ENCODE data around the gene INSC.
"Not testable (repeated sequence)": the region's sequence is repeated elsewhere in the genome, so short reads cannot be mapped to it uniquely, and the experiment has no call there.

Gene INSC, protein sequence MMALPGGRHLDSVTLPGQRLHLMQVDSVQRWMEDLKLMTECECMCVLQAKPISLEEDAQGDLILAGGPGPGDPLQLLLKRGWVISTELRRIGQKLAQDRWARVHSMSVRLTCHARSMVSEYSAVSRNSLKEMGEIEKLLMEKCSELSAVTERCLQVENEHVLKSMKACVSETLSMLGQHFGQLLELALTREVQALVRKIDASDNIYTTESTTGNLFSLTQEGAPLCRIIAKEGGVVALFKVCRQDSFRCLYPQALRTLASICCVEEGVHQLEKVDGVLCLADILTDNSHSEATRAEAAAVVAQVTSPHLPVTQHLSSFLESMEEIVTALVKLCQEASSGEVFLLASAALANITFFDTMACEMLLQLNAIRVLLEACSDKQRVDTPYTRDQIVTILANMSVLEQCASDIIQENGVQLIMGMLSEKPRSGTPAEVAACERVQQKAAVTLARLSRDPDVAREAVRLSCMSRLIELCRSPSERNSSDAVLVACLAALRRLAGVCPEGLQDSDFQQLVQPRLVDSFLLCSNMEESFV

DNA sequence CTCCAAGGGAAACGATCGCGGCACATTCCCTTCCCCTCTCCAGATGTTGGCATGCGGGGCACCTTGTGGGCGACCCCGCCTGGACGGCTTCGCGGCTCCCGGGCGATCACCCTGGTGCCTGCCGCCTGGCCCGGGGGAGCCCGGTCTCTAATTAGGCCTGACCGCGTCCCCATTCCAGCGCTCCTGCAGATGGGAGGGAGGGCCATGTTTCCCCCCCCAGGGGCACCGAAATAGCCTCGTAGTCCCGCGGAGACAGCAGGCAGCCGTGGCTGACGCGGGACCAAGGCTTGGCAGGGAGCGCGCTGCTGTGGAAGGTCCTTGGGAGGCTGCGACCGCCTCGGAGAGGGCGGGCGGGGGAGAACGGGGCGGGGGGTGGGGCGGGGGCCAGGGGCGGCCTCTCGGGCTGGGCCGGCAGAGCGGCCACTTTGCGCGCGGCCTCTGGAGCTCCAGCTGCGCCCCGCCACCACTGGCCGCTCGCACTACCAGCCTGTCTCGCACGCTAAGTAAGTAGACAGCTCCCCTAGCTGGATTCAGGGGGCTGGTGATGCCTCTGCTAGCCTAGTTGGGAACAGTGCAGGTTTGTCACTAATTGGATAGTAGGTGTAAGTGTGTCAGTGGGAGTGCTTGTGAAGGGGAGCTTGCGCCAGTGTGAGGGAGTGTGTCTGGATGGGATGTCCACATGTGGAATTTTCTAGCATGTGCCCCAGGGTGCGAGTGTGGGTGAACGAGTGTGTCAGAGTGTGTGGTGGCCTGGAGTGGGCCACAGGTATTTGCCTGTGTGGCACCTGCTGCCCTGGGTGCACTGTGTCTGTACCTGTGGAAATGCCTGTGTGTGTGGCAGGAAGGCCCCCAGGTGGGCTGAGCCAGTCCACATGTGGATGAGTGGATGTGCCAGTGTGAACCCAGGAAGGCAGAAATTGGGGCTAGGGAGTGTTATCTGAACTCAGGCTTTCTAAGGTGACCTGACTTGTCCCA lies at the start of gene INSC:
Gene INSC (plus strand): TSS at position 423 of the 975 bp plus-strand sequence. CDS start 34,252 bp downstream, outside the sequence.
- no peak for DNase-seq (ENCODE audit: low read depth)

DNA sequence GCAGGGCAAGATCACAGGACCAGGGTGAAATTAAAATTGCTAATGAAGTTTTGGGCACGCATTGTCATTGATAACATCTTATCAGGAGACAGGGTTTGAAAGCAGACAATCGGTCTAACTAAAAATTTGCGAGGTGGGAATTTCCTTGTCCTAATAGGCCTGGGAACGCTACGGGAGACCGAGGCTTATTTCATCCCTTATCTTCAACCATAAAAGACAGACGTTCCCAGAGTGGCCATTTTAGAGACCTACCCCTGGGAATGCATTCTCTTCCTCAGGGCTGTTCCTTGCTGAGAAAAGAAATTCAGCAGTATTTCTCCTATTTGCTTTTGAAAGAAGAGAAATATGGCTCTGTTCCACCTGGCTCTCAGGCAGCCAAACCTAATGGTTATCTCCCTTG lies 45.0 kb upstream of the INSC start:
- not testable (repeated sequence) for DNase-seq (ENCODE audit: low read depth)

GRCh38 chr11:15071556-15072255 lies 43.0 kb upstream of the INSC start:
- no peak for DNase-seq (ENCODE audit: low read depth)

DNA sequence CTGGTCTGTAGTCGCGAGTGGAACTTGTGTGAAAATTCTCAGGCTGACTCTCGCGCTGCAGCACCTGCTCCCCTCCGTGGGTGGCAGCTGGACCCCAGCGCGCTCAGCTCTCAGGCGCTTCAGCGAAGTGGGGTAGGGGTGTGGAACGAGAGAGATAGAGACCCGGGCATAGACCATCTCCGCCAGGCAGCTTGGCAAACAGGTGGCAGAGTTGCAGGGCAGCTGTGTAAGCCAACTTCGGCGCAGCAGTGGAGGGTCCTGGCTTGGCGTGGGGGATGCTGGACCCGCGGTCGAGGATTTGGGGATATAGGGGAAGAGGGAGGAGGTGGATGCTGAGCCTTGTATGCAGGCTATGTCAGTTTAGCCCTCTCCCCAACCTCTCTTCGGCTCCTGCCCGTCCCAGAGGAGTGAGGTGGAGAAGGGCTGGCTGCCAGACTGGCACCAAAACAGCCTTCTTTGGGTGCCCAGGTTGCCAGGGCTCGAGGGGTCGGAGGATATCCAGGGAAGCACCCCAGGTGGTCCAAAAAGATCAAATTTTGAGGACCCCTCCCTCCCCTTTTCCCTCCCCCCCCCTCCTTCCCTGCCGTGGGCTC lies 42.1 kb upstream of the INSC start:
- no peak for DNase-seq (ENCODE audit: low read depth)

GRCh38 chr11:15073361-15074205 lies 41.1 kb upstream of the INSC start, which contains the start of gene CALCB:
TSS of gene CALCB (plus strand) at chr11:15073593. CDS start at chr11:15074719, 1,126 bp downstream.
- no peak for DNase-seq (ENCODE audit: low read depth)

DNA sequence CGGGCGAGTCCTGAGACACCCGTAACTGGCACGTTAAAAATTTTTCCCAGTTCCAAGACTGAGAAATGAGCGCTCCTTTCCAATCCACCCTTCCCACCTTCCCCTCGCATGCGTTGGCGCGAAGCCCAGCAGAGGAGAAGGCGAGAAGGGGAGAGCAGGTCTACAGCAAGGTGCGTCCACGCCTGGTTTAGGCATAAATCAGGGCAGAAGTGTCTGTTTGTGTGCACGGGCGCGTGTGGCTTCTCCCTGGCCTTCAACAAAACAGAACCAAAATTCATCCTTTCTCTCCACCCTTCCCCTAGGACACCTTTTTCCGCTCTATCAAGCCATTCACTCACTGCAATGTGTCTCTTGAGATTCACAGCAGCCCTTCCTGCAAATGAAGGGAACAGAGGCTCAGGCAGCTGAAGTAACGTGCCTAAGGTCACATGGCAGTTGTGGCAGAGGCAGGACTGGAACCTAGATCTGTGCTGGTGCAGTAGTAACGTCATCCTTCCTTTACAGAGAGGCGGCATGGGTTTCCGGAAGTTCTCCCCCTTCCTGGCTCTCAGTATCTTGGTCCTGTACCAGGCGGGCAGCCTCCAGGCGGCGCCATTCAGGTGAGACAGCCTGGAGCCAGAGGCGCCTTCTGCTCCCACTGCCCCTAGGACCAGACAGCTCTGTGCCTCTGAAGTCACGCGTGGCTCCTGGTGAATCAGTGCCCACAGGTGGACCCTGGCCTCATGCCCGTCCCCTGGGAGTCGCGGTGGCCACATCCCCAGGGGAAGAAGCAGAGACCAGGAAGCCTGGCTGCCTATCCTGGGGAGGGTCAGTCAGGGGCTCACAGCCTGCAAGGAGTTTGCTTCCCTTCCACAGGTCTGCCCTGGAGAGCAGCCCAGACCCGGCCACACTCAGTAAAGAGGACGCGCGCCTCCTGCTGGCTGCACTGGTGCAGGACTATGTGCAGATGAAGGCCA lies 40.2 kb upstream of the INSC start:
- DNase-seq (ENCODE audit: low read depth), result peak; percentile 80

GRCh38 chr11:15075162-15075526 lies 39.6 kb upstream of the INSC start:
- DNase-seq (ENCODE audit: low read depth), result no peak

GRCh38 chr11:15091175-15091574 lies 23.5 kb upstream of the INSC start:
- no peak for DNase-seq (ENCODE audit: low read depth)

DNA sequence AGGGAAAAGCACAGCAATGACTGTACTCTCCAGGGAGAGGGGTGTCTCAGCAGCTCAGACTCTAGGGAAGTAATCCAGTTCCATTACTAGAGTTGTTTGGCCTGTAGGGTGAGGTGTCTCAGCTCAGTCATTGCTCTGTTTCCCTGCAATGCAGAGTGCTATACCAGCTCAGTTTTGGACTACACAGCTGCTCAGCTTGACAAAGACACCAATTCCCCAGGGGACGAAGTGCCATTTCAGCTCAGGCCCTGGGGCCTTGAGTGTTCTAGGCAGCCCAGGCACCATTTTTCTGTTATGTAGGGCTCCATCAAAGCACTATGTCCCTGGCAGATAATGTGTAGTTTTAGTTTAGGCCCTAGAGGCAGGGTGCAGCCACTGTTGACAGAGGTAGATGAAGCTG lies 23.1 kb upstream of the INSC start:
- no peak for DNase-seq (ENCODE audit: low read depth)

GRCh38 chr11:15093432-15093831 lies 21.3 kb upstream of the INSC start:
- no peak for DNase-seq (ENCODE audit: low read depth)

GRCh38 chr11:15095736-15096228 lies 18.9 kb upstream of the INSC start:
- no peak for DNase-seq (ENCODE audit: low read depth)

DNA sequence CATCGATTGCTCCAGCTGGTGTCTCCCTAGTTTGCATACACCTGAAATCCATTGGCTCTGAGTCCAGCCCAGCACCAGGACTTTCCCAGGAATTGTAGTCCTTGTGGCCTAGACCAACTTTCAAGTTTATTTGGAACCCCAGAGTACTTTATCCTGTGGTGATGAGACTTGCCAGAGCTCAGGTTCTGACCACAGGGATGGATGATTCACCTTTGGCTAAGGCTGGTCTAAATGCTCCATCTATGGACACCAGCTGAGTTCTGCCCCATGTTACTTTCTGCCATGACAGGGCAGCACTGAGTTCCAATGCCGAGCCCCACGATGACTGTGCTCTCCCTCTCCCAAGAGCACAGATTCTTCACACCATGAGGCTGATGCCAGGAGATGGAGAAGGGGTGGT lies 17.3 kb upstream of the INSC start:
- no peak for DNase-seq (ENCODE audit: low read depth)

DNA sequence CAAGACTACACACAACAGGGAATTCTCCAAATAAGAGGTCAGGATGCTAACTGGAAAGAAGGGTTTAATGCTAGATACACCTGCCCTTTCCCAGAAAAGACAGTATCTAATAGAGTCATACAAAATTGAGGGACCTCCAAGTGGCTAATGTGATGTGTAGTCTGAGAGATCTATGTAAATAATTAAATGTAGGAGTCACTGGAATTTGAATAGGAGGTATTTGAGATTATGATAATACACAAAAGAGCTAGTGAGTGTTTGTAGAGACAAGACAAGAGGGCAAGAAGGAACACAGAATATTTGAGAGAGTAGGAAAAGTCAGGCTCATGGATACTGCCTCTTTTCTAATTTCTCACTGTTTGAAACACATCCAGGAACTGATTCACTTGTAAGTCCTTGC lies 15.5 kb upstream of the INSC start:
- no peak for DNase-seq (ENCODE audit: low read depth)

DNA sequence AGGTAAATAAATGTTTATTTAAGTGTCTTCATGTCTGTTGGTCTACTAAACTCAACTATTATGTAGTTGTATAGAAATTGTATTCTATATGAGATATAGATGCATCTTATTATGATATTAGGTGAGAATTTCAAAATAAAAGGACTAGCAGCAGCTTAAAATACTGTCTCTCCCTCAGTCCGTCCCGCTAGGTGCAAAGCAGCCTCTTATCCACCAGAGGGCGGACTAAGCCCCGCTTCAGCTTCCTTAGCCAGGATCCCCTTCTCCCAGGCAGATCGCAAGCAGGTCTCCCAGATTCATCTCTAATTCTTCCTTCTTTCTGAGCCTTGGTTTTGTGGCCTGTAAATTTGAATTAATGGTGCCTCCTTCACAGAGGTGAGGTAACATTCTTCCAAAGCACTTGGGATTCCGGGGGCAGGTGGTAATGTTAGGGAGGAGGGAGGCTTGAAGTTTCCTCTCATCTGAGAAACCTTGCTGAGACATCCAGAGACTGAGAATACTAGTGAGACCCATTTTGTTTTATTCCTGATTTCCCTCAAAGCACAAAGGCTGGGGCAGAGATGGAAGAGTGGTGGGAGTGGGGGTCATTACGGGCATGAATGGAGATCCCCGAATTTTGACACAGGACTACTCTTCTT lies 13.5 kb upstream of the INSC start:
- DNase-seq (ENCODE audit: low read depth), result peak; percentile 29

GRCh38 chr11:15104166-15104565 lies 10.6 kb upstream of the INSC start:
- no peak for DNase-seq (ENCODE audit: low read depth)

DNA sequence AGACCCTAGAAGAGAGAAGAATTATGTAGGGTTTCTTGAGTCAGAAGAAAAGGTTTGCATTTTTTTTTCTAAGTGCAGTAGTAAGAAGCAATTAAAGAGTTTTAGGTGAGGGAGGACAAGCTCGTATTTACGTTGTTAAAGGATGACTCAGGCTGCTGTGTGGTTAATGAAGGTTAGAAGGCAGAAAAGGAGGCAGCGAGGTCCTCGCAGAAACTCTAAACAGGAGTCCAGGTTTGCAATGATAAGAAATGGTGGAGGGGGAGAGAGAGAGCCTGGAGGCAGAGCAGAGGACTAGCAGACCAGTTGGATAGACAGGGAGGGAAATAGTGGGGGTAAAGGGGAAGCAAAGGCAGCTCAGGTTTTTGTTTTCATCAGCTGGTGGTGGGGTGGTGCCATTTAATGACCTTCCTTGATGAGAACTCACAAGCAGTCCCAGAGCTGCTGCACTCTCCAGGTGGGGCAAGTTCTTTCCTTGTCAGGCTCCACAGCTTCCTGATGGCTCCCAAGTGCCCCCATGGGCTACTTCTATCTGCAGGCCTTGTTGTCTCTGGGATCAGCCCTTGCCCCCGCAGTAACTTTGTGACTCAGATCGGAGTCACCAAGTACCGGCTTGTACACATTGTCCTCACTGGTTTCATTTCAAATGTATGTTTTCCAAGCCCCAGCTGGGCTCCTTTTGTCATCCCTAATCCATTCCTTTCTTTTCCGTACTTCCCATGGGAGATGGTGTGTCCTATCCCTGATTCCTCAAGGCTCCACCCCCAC lies 8.3 kb upstream of the INSC start:
- no peak for DNase-seq (ENCODE audit: low read depth)

GRCh38 chr11:15107730-15108515 lies 6.8 kb upstream of the INSC start:
- no peak for DNase-seq (ENCODE audit: low read depth)
